A673 (cell line): ENCODE data around the gene PILRB. TPM values are rescaled to one million over a fixed set of nuclear protein-coding genes. Genes with fewer than 3 reads are reported as not detected.

Experiments used
- BruUV-seq: library from RNA; stranded (reverse); fragments of 400-500 nt; replicated peaks from 2 replicates; lab custom pipeline; 2021; lab: Mats Ljungman, UMichigan
- CTCF ChIA-PET: fragments of 300-600 bp; sonication (Branson Sonifier 250); formaldehyde crosslinking; loops from one replicate; lab custom pipeline; 2022; ENCODE audit warnings: antibody characterized with exemption; lab: Charles Lee
- POLR2A ChIA-PET: fragments of 300-600 bp; sonication (Branson Sonifier 250); formaldehyde crosslinking; loops from one replicate; lab custom pipeline; 2022; ENCODE audit warnings: antibody characterized with exemption; ENCODE audit not compliant: low non-redundant PET; lab: Charles Lee
- DNase-seq: peaks from one replicate; pipeline ENCODE4 v3.0.0-alpha.2; 2015; ENCODE audit warnings: low spot score
- H3K27ac ChIP-seq: fragments of 200-600 bp; sonication (generic); 2 replicates; pipeline ENCODE4 v1.5.1; 2016; ENCODE audit warnings: mixed run types, low read depth, mild to moderate bottlenecking, mixed read lengths, antibody characterized with exemption, low read length; ENCODE audit not compliant: poor library complexity, severe bottlenecking
- H3K27me3 ChIP-seq: fragments of 200-600 bp; sonication (generic); replicated peaks from 2 replicates; pipeline ENCODE4 v1.6.1; 2017; ENCODE audit warnings: mixed run types, low read depth, mild to moderate bottlenecking, mixed read lengths, antibody characterized with exemption, low read length; ENCODE audit not compliant: insufficient read depth, poor library complexity
- H3K36me3 ChIP-seq: fragments of 200-600 bp; sonication (generic); 2 replicates; pipeline ENCODE4 v1.6.1; 2016; ENCODE audit warnings: mixed run types, mild to moderate bottlenecking, mixed read lengths, antibody characterized with exemption, low read length; ENCODE audit not compliant: insufficient read depth, poor library complexity, severe bottlenecking
- H3K4me1 ChIP-seq: fragments of 200-600 bp; sonication (generic); 2 replicates; pipeline ENCODE4 v1.6.1; 2017; ENCODE audit warnings: mixed run types, mild to moderate bottlenecking, mixed read lengths, antibody characterized with exemption, low read length; ENCODE audit not compliant: insufficient read depth, poor library complexity, severe bottlenecking
- H3K4me3 ChIP-seq: fragments of 200-600 bp; sonication (generic); 2 replicates; pipeline ENCODE4 v1.5.1; 2016; ENCODE audit warnings: low read depth, mixed run types, mild to moderate bottlenecking, mixed read lengths, low read length; ENCODE audit not compliant: poor library complexity, severe bottlenecking
- H3K9me3 ChIP-seq: fragments of 200-600 bp; sonication (generic); 2 replicates; pipeline ENCODE4 v1.6.1; 2016; ENCODE audit warnings: mixed run types, low read depth, mild to moderate bottlenecking, mixed read lengths, antibody characterized with exemption, low read length; ENCODE audit not compliant: poor library complexity, severe bottlenecking
- EZH2 ChIP-seq: fragments of 200-600 bp; sonication (generic); IDR thresholded peaks from 2 replicates; pipeline ENCODE4 v1.6.1; 2017; ENCODE audit warnings: borderline replicate concordance, low read depth, mild to moderate bottlenecking, mixed read lengths, antibody characterized with exemption, low read length; ENCODE audit not compliant: poor library complexity, severe bottlenecking
- intact Hi-C: fragments of 100-400 bp; cut with micrococcal nuclease; formaldehyde crosslinking; loops from one replicate; pipeline ENCODE4 v1.10.0; 2022; ENCODE audit not compliant: unreplicated experiment
- total RNA-seq: library from RNA; stranded (reverse); gene quantifications from 2 replicates; pipeline ENCODE4 v1.2.3, GENCODE V29; 2021
- TF ChIP-seq, protein P1 (sequence below): fragments of 300-800, 200-600 bp; sonication (generic); conservative IDR thresholded peaks from 2 replicates; pipeline ENCODE4 v1.5.1; 2017; ENCODE audit warnings: low read depth, mild to moderate bottlenecking, antibody characterized with exemption, low read length, moderate library complexity, mixed read lengths

PILRB gene
- total RNA-seq, 1 experiment from 2014 or later = 26.5 TPM

DNA sequence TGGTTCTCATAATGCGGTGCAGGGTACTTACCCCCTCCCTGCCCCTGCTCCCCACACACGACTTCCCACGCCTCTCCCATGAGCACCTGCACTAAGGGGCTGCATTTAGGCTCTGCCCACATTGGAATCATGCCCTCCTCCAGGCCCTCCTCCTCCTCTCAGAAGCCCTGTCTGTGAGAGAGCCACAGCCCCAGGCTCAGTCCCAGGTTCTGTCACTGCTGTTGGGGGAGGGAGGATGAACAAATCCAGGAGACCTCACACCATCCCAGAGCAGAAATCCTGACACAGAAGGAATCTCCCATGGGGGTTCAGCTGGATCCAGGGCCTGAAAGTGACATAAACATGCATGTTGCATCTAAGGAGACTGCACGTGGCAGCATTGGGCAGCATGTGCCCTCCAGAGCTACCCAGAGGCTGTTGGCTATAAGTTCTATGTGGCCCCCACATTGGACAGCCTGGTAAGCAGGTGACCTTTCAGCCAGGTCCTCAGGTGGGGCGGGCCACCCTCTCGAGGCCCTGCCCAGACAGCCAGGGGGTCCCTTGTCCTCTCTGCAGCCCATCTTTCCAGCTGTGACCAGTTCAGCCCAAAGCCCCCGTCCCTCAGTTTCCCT, 13.7 kb downstream of the PILRB start:
- no peaks in the 10 kb centered on the region for H3K4me1 ChIP-seq
- DNase-seq = no peak
- H3K27me3 ChIP-seq = no peaks in the 10 kb centered on the region
- TF ChIP-seq, protein P1, sequence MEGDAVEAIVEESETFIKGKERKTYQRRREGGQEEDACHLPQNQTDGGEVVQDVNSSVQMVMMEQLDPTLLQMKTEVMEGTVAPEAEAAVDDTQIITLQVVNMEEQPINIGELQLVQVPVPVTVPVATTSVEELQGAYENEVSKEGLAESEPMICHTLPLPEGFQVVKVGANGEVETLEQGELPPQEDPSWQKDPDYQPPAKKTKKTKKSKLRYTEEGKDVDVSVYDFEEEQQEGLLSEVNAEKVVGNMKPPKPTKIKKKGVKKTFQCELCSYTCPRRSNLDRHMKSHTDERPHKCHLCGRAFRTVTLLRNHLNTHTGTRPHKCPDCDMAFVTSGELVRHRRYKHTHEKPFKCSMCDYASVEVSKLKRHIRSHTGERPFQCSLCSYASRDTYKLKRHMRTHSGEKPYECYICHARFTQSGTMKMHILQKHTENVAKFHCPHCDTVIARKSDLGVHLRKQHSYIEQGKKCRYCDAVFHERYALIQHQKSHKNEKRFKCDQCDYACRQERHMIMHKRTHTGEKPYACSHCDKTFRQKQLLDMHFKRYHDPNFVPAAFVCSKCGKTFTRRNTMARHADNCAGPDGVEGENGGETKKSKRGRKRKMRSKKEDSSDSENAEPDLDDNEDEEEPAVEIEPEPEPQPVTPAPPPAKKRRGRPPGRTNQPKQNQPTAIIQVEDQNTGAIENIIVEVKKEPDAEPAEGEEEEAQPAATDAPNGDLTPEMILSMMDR = no peak
- TF ChIP-seq EZH2 = no peak
- CTCF ChIA-PET = no interaction called here
- POLR2A ChIA-PET = no interaction called here
- H3K36me3 ChIP-seq = no peaks in the 10 kb centered on the region
- BruUV-seq = no TSS peak
- intact Hi-C loops = no loop called here
- no peak overlapping the region for H3K4me3 ChIP-seq
- peak overlapping the region; percentile 64 for H3K27ac ChIP-seq
- no peaks in the 10 kb centered on the region for H3K9me3 ChIP-seq

DNA sequence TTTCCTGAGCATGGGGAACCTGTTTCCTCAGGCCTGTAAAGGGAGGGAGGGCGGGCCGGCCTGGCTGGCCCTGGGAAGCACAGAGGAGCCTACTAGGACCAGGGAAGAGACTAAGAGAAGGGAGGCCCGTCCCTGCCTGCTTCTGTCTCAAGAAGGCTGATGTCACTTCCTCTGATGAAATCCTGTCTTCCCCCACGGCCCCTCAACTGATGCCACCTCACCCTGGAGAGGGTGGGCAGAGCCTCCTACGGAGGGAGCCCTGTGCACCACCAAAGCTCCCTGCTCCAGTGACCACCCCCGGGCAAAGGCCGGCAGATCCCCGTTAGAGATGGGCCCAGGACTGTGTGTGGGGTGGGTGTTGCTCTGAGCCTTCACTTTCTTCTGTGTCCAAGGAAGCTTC, 14.3 kb downstream of the PILRB start:
- H3K4me1 ChIP-seq = no peaks in the 10 kb centered on the region
- ChIA-PET POLR2A (no interaction called here), CTCF (no interaction called here)
- intact Hi-C loops = no loop called here
- H3K9me3 ChIP-seq = no peaks in the 10 kb centered on the region
- H3K27ac ChIP-seq = peak overlapping the region; percentile 64
- TF ChIP-seq, protein P1 = no peak
- no peak for TF ChIP-seq EZH2
- no TSS peak for BruUV-seq
- peak; percentile 45 for DNase-seq
- H3K4me3 ChIP-seq = no peak overlapping the region
- no peaks in the 10 kb centered on the region for H3K27me3 ChIP-seq
- no peaks in the 10 kb centered on the region for H3K36me3 ChIP-seq

DNA sequence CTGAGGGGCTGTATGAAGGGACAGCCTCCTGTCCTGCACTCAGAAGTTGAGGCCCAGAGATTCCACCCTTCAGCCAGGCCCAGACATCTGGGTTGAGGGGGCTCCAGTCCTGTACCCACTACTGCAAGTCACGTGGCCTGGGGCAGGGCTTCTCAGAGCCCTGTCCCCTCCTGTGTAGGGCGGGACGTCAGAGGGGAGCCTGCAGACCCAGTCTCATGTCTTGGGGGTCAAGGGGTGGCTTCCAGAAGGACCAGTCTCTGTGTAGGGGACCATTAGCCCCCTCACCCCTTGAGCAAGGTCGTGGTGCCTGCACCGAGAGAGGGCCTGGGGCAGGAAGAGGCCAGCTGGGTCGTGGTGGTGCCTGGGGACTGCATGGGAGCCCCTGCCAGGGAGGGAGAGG, 14.8 kb downstream of the PILRB start:
- H3K27ac ChIP-seq = peak overlapping the region; percentile 64
- H3K4me1 ChIP-seq = no peaks in the 10 kb centered on the region
- H3K36me3 ChIP-seq = no peaks in the 10 kb centered on the region
- POLR2A ChIA-PET = no interaction called here
- intact Hi-C loops = no loop called here
- no peaks in the 10 kb centered on the region for H3K27me3 ChIP-seq
- no peaks in the 10 kb centered on the region for H3K9me3 ChIP-seq
- no TSS peak for BruUV-seq
- CTCF ChIA-PET = no interaction called here
- TF ChIP-seq, protein P1 = no peak
- TF ChIP-seq EZH2 = no peak
- no peak for DNase-seq
- no peak overlapping the region for H3K4me3 ChIP-seq
